ENCODE results near the gene CREB5. TPM values are rescaled to one million over a fixed set of nuclear protein-coding genes. Genes with fewer than 3 reads are reported as not detected.

Gene CREB5
- total RNA-seq, 4 donors from 2014 or later: 16.8 to 22.4 (median 20.9) TPM

DNA sequence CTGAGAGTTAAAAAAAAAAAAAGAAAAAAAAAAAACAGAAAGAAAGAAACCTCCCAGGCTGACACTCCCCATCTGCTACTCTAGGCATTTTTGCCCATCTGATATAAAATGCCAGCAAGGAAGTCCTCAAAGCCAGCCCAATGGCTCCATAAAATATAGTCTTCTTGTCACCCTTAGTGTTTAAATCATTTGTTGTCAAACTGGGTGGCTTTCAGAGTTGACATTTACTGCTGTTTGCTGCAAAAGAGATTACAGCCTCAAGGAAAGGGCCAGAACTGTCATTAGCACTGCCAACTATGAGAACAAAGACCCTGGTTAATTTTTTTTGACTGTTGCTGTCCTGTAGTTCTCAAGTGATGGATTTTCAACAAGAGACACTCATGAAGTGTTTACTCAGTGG lies 459.3 kb downstream of the CREB5 start:
- H3K4me3 ChIP-seq: no peak overlapping the region
- H3K9me3 ChIP-seq: no peaks in the 10 kb centered on the region
- no peak overlapping the region for H3K27ac ChIP-seq
- no peaks in the 10 kb centered on the region for H3K36me3 ChIP-seq
- no peaks in the 10 kb centered on the region for H3K4me1 ChIP-seq
- no peak for DNase-seq (ENCODE audit: low spot score in 2 of 2)
- H3K27me3 ChIP-seq: no peaks in the 10 kb centered on the region
- TF ChIP-seq, protein P1, sequence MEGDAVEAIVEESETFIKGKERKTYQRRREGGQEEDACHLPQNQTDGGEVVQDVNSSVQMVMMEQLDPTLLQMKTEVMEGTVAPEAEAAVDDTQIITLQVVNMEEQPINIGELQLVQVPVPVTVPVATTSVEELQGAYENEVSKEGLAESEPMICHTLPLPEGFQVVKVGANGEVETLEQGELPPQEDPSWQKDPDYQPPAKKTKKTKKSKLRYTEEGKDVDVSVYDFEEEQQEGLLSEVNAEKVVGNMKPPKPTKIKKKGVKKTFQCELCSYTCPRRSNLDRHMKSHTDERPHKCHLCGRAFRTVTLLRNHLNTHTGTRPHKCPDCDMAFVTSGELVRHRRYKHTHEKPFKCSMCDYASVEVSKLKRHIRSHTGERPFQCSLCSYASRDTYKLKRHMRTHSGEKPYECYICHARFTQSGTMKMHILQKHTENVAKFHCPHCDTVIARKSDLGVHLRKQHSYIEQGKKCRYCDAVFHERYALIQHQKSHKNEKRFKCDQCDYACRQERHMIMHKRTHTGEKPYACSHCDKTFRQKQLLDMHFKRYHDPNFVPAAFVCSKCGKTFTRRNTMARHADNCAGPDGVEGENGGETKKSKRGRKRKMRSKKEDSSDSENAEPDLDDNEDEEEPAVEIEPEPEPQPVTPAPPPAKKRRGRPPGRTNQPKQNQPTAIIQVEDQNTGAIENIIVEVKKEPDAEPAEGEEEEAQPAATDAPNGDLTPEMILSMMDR (IDR thresholded peaks at IDR 0.05): no peak
- TF ChIP-seq POLR2A (IDR thresholded peaks at IDR 0.05) (no peak), EP300 (IDR thresholded peaks at IDR 0.05) (no peak)

DNA sequence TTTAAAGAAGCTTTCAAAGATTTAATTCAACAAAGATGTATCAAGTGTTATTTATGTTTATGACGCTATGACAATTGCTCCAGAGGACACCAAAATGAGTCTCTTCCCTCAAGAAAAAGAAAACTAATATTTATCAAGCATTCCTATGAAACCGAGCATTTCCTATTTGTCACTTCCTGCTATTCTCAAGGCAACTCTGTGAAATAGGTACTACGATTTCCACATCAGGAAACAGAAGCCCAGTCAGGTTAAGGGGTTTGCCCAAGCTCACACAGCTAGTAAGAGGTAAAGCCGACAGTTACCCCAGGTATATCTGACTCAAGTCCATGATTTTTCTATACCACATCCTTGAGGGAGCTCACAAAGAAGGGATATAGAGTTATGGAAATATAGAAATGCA lies 459.9 kb downstream of the CREB5 start:
- no peak for DNase-seq (ENCODE audit: low spot score in 2 of 2)
- TF ChIP-seq, protein P1 (IDR thresholded peaks at IDR 0.05): no peak
- TF ChIP-seq POLR2A (IDR thresholded peaks at IDR 0.05) (no peak), EP300 (IDR thresholded peaks at IDR 0.05) (no peak)
- Histone ChIP-seq H3K27ac (no peak overlapping the region), H3K4me3 (no peak overlapping the region), H3K9me3 (no peaks in the 10 kb centered on the region), H3K27me3 (no peaks in the 10 kb centered on the region), H3K4me1 (no peaks in the 10 kb centered on the region), H3K36me3 (no peaks in the 10 kb centered on the region)
- WGBS, 2 donors: 83 to 87% methylated on average over 4 of the region's 4 CpGs

- 65 to 79% methylated on average over 3 of the region's 3 CpGs for WGBS, 2 donors
- DNase-seq (ENCODE audit: low spot score in 2 of 2): no peak
- Histone ChIP-seq H3K27me3 (no peaks in the 10 kb centered on the region), H3K36me3 (no peaks in the 10 kb centered on the region), H3K9me3 (no peaks in the 10 kb centered on the region), H3K27ac (no peak overlapping the region), H3K4me1 (no peaks in the 10 kb centered on the region), H3K4me3 (no peak overlapping the region)
- TF ChIP-seq POLR2A (IDR thresholded peaks at IDR 0.05) (no peak), EP300 (IDR thresholded peaks at IDR 0.05) (no peak)
- TF ChIP-seq, protein P1 (IDR thresholded peaks at IDR 0.05): no peak
Measured at GRCh38 chr7:28873365-28873764, 461.0 kb downstream of the CREB5 start.

- Histone ChIP-seq H3K27ac (no peak overlapping the region), H3K36me3 (no peaks in the 10 kb centered on the region), H3K4me1 (no peaks in the 10 kb centered on the region), H3K4me3 (no peak overlapping the region), H3K9me3 (no peaks in the 10 kb centered on the region), H3K27me3 (no peaks in the 10 kb centered on the region)
- DNase-seq (ENCODE audit: low spot score in 2 of 2): no peak
- TF ChIP-seq EP300 (IDR thresholded peaks at IDR 0.05) (no peak), POLR2A (IDR thresholded peaks at IDR 0.05) (no peak)
- TF ChIP-seq, protein P1 (IDR thresholded peaks at IDR 0.05): no peak
- WGBS, 2 donors: 41 to 43% methylated on average over 1 of the region's 1 CpG
Measured at GRCh38 chr7:28874001-28874400, 461.7 kb downstream of the CREB5 start.

Other genes starting within 250 kb of the CREB5 start
- 10 to 100 TPM in 3 of 4 donors, 1 to 10 TPM in 1; 6.9 to 17.5 (median 10.7) TPM for gene JAZF1, start 231.7 kb upstream of the CREB5 start, total RNA-seq